Ascending aorta (tissue), 2 donors: ENCODE results near the gene CDX2. TPM values are rescaled to one million over a fixed set of nuclear protein-coding genes. Genes with fewer than 3 reads are reported as not detected.
A peak's percentile ranks its signal among the peaks of the same experiment; 100 is the strongest.

Source experiments
- DNase-seq, 2 donors: peaks; one replicate each; pipeline ENCODE4 v3.0.0-alpha.2; 2019; ENCODE audit warnings: low spot score in 2 of 2
- H3K27ac ChIP-seq, 2 donors: fragments of 200-600 bp; sonication (generic); one replicate each; pipeline ENCODE4 v1.5.1; 2016 to 2017; ENCODE audit warnings: mild to moderate bottlenecking in 1 of 2
- H3K27me3 ChIP-seq: fragments of 200-600 bp; sonication (generic); one replicate; pipeline ENCODE4 v1.5.1; 2017
- H3K36me3 ChIP-seq, 2 donors: fragments of 200-600 bp; sonication (generic); one replicate each; pipeline ENCODE4 v1.5.1; 2016
- H3K4me1 ChIP-seq, 2 donors: fragments of 200-600 bp; sonication (generic); one replicate each; pipeline ENCODE4 v1.5.1; 2016 to 2017; ENCODE audit warnings: mild to moderate bottlenecking in 1 of 2
- H3K4me3 ChIP-seq, 2 donors: fragments of 200-600 bp; sonication (generic); one replicate each; pipeline ENCODE4 v1.5.1; 2016 to 2017; ENCODE audit warnings: mild to moderate bottlenecking in 1 of 2
- H3K9me3 ChIP-seq, 2 donors: fragments of 200-600 bp; sonication (generic); one replicate each; pipeline ENCODE4 v1.5.1; 2016
- intact Hi-C: fragments of 100-400 bp; cut with DNase I; formaldehyde crosslinking; loops from one replicate; pipeline ENCODE4 v1.15.1; 2023
- total RNA-seq: library from RNA; depleted of rRNA; stranded (reverse); fragments of >200 nt; gene quantifications from one replicate; pipeline ENCODE4 v1.1.0, GENCODE V29; 2016
- TF ChIP-seq, protein P1 (sequence below), 3 experiments: fragments of 200-600 bp in 2 of 3; fragments of 450-650 bp in 1 of 3; sonication (generic) in 2 of 3; IDR thresholded peaks; one replicate each; pipeline ENCODE4 v1.5.1; 2016 to 2019; ENCODE audit warnings: antibody characterized with exemption in 3 of 3, mild to moderate bottlenecking in 1 of 3, moderate library complexity in 1 of 3

Gene CDX2
- total RNA-seq, 1 donor from 2014 or later: not detected

DNA sequence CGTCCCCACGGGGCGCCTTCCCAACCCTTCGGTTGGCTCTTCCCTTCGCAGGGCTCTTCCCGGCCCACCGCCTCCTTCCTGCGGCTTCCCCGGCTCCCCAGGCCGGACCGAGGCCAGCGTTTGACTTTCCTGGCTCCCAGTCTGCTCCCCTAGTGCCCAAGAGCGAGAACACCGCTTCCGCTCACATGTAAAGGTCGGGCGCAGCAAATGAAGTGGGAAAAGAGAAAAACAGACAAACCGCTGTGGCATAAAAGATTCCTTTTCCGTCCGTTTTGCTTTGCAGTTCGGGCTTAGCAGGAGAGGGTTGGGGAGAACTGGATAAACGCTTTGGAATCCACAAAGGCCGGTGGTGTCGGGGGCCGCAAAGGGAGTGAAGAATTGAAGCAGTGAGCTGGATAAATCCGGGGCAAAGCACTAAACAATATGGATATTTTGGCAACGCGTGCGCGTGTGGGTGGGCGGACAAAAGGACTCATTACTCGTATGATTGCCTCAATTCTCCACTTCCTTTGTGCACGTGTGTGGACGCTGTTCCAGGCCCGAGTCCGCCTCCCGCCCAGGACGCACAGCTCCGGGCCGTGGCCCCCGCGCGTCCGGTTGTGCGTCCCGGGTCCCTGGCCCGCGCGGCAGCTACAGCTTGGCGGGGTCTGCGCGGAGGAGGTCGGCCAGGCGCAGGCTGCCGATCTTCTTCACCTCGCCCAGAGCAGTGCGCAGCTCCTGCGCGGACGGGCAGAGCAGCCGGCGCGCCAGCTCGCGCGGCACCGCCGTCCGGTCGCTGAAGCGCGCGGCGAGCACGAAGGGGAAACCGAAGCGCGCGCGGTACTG, 8.6 kb upstream of the CDX2 start:
- H3K4me3 ChIP-seq: peak overlapping the region in 1 of 2 donors; percentile 36
- no peak overlapping the region for H3K27ac ChIP-seq
- H3K36me3 ChIP-seq: no peaks in the 10 kb centered on the region
- H3K9me3 ChIP-seq: no peaks in the 10 kb centered on the region
- intact Hi-C loops: no loop called here
- H3K4me1 ChIP-seq: peaks cover 2 to 10% of the 10 kb centered on the region in 2 donors
- peaks cover 13% of the 10 kb centered on the region for H3K27me3 ChIP-seq
- TF ChIP-seq, protein P1, sequence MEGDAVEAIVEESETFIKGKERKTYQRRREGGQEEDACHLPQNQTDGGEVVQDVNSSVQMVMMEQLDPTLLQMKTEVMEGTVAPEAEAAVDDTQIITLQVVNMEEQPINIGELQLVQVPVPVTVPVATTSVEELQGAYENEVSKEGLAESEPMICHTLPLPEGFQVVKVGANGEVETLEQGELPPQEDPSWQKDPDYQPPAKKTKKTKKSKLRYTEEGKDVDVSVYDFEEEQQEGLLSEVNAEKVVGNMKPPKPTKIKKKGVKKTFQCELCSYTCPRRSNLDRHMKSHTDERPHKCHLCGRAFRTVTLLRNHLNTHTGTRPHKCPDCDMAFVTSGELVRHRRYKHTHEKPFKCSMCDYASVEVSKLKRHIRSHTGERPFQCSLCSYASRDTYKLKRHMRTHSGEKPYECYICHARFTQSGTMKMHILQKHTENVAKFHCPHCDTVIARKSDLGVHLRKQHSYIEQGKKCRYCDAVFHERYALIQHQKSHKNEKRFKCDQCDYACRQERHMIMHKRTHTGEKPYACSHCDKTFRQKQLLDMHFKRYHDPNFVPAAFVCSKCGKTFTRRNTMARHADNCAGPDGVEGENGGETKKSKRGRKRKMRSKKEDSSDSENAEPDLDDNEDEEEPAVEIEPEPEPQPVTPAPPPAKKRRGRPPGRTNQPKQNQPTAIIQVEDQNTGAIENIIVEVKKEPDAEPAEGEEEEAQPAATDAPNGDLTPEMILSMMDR (IDR thresholded peaks at IDR 0.05): no peak
- DNase-seq: no peak

DNA sequence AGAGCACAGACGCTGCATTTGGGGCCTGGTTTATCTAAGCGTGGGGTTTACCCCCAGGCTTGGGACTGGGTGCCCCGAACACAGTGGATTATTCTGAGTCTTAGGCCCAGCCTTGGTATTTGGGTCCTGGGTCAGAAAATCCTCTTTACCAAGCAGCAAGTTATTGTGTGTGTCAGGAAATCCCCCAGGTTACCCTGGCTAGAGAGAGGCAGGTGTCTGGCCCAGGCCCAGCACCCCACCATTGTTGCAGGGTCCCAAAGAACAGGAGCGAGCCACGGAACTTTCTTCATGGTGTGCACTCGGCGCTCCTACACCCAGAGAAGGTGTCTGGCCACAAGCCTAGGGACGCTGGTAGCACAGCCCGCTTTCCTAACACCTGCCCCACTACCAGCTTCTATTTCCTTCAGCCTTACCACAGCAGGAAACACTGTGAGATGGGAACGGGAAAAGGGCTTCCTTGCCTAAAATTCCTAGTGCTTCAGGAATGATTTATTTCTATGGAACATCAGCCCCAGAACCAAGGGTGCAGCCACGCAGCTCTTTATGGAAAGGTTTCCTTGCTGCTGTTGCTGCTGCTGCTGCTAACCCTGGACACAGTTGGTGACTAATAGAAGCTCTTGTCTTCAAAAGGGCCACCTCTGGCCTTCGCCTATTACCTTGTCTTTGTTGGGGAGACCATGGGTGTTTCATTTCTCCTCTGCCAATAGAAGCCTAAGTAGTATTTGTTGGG, 7.4 kb upstream of the CDX2 start:
- Histone ChIP-seq H3K4me1 (peaks cover 2 to 10% of the 10 kb centered on the region in 2 donors), H3K9me3 (no peaks in the 10 kb centered on the region), H3K27me3 (peaks cover 13% of the 10 kb centered on the region), H3K27ac (no peak overlapping the region), H3K4me3 (no peak overlapping the region), H3K36me3 (no peaks in the 10 kb centered on the region)
- intact Hi-C loops: no loop called here
- TF ChIP-seq, protein P1 (IDR thresholded peaks at IDR 0.05): no peak
- DNase-seq: peak in 1 of 2 donors; percentile 27

DNA sequence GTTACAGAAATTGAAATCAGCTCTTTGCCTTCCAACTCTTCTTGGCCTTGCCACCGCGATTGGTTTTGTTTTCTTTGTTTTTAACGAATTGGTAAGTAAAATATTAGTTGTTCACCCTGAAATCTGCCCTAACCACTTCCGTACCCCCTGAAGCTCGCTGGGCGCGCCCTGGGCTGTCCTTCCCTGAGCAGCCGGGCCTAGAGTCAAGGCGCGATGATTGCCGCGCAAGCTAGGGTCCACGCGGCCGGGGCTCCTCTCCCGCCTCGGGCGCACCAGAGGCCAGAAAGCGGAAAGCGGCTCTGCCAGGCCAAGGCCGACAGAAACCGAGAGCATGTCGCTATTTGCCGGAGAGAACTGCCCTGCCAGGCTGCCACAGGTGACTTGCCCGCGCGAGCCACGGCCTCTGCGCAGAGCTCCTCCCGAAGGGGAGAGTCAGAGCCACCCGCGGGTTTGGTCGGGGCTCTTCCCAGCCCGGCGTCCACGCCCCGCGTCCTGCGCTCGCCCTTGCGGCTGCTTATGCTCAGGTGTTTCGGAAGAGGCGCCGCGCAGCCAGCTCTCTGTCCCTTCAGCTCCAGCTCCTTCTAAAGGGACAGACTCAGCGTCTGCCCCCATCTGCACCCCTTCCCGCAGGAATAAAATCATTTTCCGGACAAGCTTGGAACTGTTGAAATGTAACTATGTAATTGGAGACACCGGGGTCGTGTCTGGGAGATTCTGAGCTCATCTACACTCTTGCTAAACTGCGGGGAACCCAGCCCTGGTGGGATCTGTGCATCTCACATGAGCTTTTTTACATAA, 6.6 kb upstream of the CDX2 start:
- TF ChIP-seq, protein P1 (IDR thresholded peaks at IDR 0.05): no peak
- Histone ChIP-seq H3K4me3 (no peak overlapping the region), H3K9me3 (no peaks in the 10 kb centered on the region), H3K27ac (no peak overlapping the region), H3K36me3 (no peaks in the 10 kb centered on the region), H3K27me3 (peaks cover 13% of the 10 kb centered on the region), H3K4me1 (peaks cover 2 to 10% of the 10 kb centered on the region in 2 donors)
- intact Hi-C loops: no loop called here
- peak in 1 of 2 donors; percentile 37 for DNase-seq

DNA sequence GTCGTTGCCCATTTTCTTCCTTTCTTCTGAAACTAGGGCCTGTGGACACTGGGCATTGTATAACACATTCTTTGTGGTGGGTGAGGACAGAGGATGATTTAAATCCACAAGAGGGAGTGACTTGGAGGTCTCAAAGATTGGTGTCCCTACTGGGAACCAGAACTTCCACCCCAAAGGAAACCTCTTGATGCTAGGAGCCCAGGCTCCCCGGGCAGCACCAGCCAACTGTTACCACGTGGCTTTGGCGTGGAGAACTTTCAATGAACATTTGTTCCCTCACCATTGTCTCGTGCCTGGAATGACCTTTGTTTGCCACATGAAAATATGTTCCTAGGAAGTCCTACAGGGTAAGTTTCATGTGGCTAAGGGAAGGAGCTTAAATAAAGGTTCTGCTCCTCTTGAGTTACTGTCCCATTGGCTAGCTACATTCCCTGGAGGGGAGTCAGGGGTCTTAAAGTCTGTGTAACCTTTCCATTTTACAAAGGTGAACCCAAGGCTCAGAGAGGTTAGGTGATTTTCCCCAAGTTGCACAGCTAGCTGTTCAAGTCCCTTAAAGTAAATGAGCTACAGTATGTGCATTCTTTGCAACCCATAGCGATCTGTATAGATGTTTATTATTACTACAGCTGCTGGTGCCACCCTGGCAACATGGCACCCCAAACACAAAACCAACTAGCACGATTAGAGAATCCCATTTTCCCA, 5.0 kb upstream of the CDX2 start:
- peak in 1 of 2 donors; percentile 31 for DNase-seq
- intact Hi-C loops: no loop called here
- peaks cover 19% of the 10 kb centered on the region for H3K27me3 ChIP-seq
- TF ChIP-seq, protein P1 (IDR thresholded peaks at IDR 0.05): no peak
- H3K9me3 ChIP-seq: no peaks in the 10 kb centered on the region
- H3K4me1 ChIP-seq: peaks cover 0 to 2% of the 10 kb centered on the region in 2 donors
- H3K36me3 ChIP-seq: no peaks in the 10 kb centered on the region
- no peak overlapping the region for H3K27ac ChIP-seq
- no peak overlapping the region for H3K4me3 ChIP-seq

DNA sequence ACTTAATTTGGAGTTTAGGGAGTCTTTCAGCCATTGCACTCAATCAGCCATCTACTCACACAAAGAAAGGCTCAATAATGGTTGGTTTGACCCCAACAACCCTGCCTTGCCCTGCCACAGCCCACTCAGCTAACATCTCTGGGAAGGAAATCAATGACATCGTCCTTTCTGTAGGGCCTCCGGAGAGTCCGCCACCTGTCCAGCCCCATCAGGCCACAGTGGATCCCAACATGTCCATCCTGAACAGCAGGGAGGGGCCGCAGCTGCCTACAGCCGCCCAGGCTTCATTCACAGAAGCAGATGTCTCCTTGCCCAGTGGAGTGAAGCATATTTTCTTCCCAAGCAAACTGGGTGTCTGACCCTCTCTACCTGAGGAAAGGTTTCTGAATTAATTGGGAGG, 4.2 kb upstream of the CDX2 start:
- peaks cover 3 to 7% of the 10 kb centered on the region in 2 donors for H3K4me1 ChIP-seq
- intact Hi-C loops: no loop called here
- peaks cover 21% of the 10 kb centered on the region for H3K27me3 ChIP-seq
- TF ChIP-seq, protein P1 (IDR thresholded peaks at IDR 0.05): no peak
- H3K36me3 ChIP-seq: no peaks in the 10 kb centered on the region
- H3K9me3 ChIP-seq: no peaks in the 10 kb centered on the region
- peak in 1 of 2 donors; percentile 40 for DNase-seq
- H3K27ac ChIP-seq: no peak overlapping the region
- H3K4me3 ChIP-seq: no peak overlapping the region
